SK-N-SH (cell line): ENCODE results near the gene ADAMTS9.

Source experiments
- EP300 ChIP-seq, 2 experiments: IDR thresholded peaks; 2 replicates each; pipeline versions ENCODE4 v1.4.0 to v1.6.1; 2012; ENCODE audit warnings: borderline replicate concordance in 1 of 2, low read depth in 1 of 2, low read length in 1 of 2
- JUND ChIP-seq: IDR thresholded peaks from 2 replicates; pipeline ENCODE4 v1.4.0; 2012
- POLR2AphosphoS5 ChIP-seq: IDR thresholded peaks from 2 replicates; pipeline ENCODE4 v1.6.1; 2012; ENCODE audit warnings: low read depth, low read length
- TCF12 ChIP-seq: IDR thresholded peaks from 2 replicates; pipeline ENCODE4 v1.4.0; 2012
- TF ChIP-seq, protein P1 (sequence below): fragments of 200-600 bp; sonication (generic); IDR thresholded peaks from 2 replicates; pipeline ENCODE4 v1.6.1; 2017; ENCODE audit warnings: antibody characterized with exemption, mild to moderate bottlenecking, moderate library complexity

DNA sequence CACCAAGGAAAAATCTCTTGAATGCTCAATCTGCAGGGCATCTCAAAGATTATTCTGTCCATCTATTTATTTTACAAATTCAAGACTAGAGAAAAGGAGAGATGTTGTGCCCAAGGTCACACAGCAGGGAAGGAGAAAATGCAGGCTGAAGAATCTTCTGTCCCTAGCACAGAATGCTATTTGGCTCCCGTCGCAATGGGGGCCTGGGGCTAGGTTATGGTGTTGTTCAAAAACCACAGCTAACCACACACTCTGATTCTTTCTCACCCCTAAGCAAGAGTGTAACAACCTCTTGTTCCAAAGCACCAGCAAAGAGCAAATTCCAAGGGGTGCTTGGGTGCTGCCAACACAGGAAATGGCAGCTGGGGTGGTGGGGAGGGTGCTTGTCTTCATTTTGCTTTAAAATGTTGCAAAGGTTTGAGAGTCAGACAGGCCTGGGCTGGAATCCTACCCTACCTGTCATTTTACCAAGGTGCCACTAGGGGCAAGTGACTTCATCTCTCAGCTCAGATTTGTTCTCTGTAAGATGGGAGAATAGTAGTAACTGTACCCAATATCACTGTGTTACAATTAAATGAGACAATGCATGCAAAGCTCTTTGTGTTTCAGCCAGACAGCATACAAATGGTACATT is 112.5 kb downstream of the ADAMTS9 start:
- TF ChIP-seq, protein P1, sequence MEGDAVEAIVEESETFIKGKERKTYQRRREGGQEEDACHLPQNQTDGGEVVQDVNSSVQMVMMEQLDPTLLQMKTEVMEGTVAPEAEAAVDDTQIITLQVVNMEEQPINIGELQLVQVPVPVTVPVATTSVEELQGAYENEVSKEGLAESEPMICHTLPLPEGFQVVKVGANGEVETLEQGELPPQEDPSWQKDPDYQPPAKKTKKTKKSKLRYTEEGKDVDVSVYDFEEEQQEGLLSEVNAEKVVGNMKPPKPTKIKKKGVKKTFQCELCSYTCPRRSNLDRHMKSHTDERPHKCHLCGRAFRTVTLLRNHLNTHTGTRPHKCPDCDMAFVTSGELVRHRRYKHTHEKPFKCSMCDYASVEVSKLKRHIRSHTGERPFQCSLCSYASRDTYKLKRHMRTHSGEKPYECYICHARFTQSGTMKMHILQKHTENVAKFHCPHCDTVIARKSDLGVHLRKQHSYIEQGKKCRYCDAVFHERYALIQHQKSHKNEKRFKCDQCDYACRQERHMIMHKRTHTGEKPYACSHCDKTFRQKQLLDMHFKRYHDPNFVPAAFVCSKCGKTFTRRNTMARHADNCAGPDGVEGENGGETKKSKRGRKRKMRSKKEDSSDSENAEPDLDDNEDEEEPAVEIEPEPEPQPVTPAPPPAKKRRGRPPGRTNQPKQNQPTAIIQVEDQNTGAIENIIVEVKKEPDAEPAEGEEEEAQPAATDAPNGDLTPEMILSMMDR = peak; percentile 65
- no peak for TF ChIP-seq EP300 (IDR thresholded peaks at IDR 0.05; ENCODE audit: borderline replicate concordance in 1 of 2, low read depth in 1 of 2, low read length in 1 of 2)
- TF ChIP-seq JUND = no peak
- TF ChIP-seq POLR2AphosphoS5 = no peak
- no peak for TF ChIP-seq TCF12
